HG03064 (cell line): ENCODE results near the gene RB1.
"Not testable (repeated sequence)": the region's sequence is repeated elsewhere in the genome, so short reads cannot be mapped to it uniquely, and the experiment has no call there.

Source experiments
- ATAC-seq: cut with Tn5 transposase; IDR thresholded peaks from one replicate; pipeline ENCODE4 v1.9.1; 2021; ENCODE audit warnings: low read depth; ENCODE audit not compliant: unreplicated experiment

The RB1 gene

GRCh38 chr13:48403913-48404312, 100.4 kb downstream of the RB1 start:
- ATAC-seq: no peak

GRCh38 chr13:48404952-48405351, 101.4 kb downstream of the RB1 start:
- ATAC-seq: no peak

- ATAC-seq: no peak
Measured at GRCh38 chr13:48405875-48406274, 102.3 kb downstream of the RB1 start.

GRCh38 chr13:48410199-48410598, 106.6 kb downstream of the RB1 start:
- no peak for ATAC-seq

- no peak for ATAC-seq
Measured at GRCh38 chr13:48411147-48411794, 107.7 kb downstream of the RB1 start.

DNA sequence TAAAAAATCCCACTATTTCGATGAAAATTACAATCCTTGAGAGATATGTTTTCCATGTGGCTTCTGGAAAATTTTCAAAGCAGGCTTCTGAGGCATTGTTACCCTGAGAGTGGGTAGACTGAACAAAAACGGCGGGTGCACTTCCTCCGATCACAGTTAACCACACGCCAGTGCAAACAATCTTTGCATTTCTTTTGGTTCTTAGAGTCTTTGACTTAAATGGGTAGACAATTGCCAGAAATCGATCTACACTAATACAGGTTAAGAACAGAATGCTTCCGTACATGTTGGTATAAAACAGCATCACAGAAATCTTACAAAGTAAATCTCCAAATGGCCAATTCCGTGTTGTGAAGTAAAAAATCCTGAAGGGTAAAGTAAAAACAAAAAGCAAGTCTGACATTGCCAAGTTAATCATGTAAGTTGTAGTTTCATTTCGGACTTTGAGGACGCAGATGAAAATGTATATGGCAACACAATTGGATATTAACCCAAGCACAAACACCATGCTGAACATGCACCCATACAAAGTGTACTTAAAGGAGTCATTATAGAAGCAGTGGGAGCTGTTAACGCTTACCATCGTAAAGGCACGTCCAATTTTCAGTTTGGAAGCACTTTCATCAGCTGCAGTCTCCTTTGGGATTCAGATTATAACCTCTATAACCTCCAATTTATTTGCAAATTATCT, 108.4 kb downstream of the RB1 start:
- no peak for ATAC-seq

GRCh38 chr13:48412881-48413351, 109.4 kb downstream of the RB1 start, which contains the start of gene LPAR6:
LPAR6 (minus strand) TSS chr13:48413113; CDS start chr13:48412423, 690 bp downstream.
- ATAC-seq: no peak

GRCh38 chr13:48414501-48414900, 111.0 kb downstream of the RB1 start:
- ATAC-seq: no peak

GRCh38 chr13:48415516-48415915, 112.0 kb downstream of the RB1 start:
- ATAC-seq: no peak

GRCh38 chr13:48422003-48422402, 118.5 kb downstream of the RB1 start:
- not testable (repeated sequence) for ATAC-seq

DNA sequence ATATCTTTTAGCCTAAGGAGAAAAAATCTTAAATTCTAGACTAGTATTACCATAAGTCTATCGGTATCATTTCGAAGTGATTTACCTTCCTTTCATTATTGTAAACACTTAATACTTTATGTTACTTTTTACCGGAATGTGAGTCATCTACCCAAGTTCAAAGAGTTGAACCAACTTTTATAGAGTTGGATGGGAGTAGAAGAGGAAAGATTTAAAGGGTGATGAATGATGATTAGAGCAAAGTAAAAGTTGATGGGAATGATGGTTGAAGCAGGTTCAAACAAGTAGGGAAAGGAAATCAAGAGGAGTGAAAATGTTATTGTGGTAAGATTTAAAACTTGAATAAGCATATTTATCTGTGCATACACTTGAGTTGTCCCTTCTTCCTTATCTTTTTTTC, 120.7 kb downstream of the RB1 start:
- no peak for ATAC-seq

DNA sequence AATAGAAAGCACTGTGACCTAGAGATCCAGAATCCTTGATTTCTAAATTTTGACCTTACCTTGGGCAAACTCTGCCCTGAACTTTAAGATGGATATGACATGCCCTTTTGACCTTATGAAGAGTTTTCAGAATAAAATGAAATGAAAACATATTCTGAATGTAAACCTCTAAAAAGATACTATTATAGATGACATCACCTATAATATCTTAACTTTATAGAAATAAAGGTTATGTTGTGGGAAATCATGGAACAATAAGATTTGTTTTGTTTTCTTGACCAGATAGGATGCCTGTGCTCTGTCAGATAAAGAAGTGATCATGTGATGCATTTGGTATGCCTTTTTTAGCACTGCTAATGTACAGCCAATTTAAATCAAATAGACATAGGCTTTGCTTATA, 122.5 kb downstream of the RB1 start:
- no peak for ATAC-seq

- ATAC-seq: not testable (repeated sequence)
Measured at GRCh38 chr13:48426755-48427298, 123.3 kb downstream of the RB1 start.

- ATAC-seq: no peak
Measured at GRCh38 chr13:48429036-48429435, 125.5 kb downstream of the RB1 start.

GRCh38 chr13:48429886-48430285, 126.3 kb downstream of the RB1 start:
- ATAC-seq: no peak

DNA sequence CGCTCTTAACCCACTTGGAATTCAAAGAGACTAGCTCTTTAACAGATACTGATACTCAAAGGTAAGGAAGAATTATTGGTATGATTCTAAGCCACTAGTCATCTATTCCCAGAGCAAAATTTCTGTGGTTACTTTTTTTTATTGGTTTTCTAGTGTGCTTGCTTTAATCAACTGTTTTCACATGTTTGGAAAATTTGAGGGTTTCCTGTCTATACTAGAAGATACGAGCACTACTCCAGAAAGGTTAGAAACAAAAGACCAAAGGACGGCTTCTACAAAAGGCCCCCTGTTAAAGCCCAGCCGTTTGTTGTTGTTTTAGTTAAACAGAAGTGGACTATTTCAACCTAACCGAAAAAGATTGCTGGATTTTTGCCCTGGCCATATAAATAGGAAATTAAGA, 127.9 kb downstream of the RB1 start:
- no peak for ATAC-seq

DNA sequence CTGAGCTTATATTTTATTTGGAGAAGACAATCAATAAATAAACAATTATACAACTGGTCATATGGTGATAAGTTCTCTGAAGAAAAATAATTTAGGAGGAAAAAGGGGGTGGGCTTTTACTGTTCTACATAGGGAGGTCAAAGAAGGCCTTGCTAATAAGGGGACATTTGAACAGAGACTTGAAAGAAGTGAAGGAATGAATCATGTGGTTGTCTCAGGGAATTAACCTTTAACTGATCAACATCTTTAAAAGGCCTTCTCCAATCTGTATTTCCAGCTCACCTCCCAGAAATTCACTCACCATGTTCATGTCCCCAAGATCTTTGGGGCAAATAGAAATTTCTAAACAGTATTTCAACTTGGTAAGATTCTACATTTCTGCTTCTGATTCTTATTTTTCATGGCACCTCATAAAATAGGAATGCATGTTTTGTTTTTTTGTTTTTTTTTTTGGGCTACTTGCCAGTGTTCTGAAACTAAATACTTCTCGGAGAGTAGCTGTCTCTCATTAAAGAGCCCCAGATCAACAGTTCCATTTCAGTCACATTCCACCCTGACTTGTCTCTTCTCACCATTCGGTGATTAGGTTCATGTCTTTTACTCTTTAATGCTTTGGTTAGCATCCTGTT, 128.6 kb downstream of the RB1 start:
- ATAC-seq: no peak

GRCh38 chr13:48434200-48434599, 130.6 kb downstream of the RB1 start:
- no peak for ATAC-seq

GRCh38 chr13:48436661-48437288, 133.2 kb downstream of the RB1 start:
- no peak for ATAC-seq

- ATAC-seq: no peak
Measured at GRCh38 chr13:48437371-48437770, 133.8 kb downstream of the RB1 start.
